Fibroblast of villous mesenchyme (primary cell): ENCODE measurements around the gene CHRD. TPM values are rescaled to one million over a fixed set of nuclear protein-coding genes. Genes with fewer than 3 reads are reported as not detected.
A peak's percentile ranks its signal among the peaks of the same experiment; 100 is the strongest.

ENCODE experiments used
- DNase-seq: peaks from one replicate; pipeline ENCODE4 v3.0.0-alpha.2; 2010; ENCODE audit warnings: low read depth
- H3K4me3 ChIP-seq: 2 replicates; pipeline ENCODE4 v1.5.1; 2011; ENCODE audit warnings: low read depth, mild to moderate bottlenecking, low read length
- CTCF ChIP-seq: IDR thresholded peaks from 2 replicates; pipeline ENCODE4 v1.5.1; 2012; ENCODE audit warnings: low read depth, mild to moderate bottlenecking, low read length; ENCODE audit not compliant: insufficient read depth
- total RNA-seq: library from RNA; depleted of rRNA; stranded (reverse); fragments of >200 nt; gene quantifications from 2 replicates; pipeline ENCODE4 v1.2.3, GENCODE V29; 2012

Gene CHRD
- total RNA-seq, 1 donor, result 1.7 TPM

DNA sequence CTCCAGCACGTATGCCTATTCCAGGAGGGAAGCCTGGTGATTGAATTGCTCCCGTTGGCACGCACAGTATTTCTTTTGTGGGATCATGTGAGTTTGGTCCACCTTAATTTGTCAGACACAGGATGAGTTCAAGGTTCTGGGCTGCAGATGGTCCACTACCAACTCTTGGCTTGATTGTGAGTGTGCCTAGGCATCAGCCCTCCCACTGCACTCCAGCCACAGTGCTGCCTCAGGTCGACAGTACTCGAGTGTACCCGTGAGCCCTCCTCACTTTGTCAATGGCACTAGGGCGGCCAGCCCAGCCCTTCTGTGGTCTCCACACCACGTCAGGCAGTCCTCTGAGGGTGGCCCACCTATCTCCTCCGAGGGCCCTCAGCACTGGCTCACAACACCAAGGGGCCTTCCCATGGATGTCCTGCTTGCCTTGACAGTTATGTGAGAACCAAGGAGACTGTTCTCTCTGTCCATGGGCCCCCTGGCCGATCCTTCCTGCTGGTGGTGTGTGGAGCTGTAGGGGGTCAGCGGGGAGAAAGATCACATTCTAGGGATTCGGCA is 30.2 kb downstream of the CHRD start:
- H3K4me3 ChIP-seq, result no peak overlapping the region
- TF ChIP-seq CTCF, result no peak
- no peak for DNase-seq

DNA sequence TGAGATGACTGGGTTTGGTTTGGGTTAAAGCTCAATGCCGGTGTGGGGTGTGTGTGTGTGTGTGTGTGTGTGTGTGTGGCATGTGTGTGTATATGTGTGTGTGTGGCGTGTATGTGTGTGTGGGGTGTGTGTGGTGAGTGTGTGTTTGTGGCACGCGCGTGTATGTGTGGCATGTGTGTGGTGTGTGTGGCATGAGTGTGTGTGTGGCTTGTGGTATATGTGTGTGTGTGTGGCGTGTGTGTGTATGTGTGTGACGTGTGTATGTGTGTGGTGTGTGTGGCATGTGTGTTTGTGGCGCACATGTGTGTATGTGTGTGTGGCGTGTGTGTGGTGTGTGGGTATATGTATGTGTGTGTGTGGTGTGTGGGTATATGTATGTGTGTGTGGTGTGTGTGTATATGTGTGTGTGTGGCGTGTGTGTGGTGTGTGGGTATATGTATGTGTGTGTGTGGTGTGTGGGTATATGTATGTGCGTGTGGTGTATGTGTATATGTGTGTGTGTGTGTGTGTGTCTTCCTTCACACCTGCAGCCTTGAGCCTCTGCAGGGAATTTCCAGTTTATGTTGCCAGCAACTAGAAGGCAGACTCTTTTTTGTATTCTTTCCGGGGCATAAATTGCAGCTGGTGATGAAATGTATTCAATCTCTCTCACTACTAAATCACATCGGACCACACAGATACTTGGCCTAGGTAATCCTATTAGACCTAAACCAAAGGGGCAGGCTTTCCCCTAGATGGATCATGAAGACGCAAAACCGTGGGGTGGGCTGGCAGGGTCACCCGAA is 34.8 kb downstream of the CHRD start:
- no peak for DNase-seq
- H3K4me3 ChIP-seq, result no peak overlapping the region
- TF ChIP-seq CTCF, result no peak

DNA sequence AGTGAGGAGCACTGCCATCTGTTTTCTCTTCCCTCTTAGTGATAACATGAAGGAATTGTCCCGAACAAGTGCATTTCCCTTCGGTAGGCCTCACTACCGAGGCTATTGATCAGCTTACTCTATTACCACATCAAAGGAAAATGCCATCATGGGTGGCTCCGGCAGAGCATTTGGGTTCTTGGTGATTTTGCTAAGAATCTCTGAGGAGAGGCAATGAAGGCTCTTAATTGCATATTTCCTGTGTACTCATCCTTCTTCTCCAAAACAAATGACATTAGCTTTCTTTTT is 35.3 kb downstream of the CHRD start:
- TF ChIP-seq CTCF, result no peak
- DNase-seq, result no peak
- H3K4me3 ChIP-seq, result no peak overlapping the region

GRCh38 chr3:184417619-184418327 is 37.9 kb downstream of the CHRD start:
- peak; percentile 51 for DNase-seq
- H3K4me3 ChIP-seq, result no peak overlapping the region
- peak; percentile 95 for TF ChIP-seq CTCF

DNA sequence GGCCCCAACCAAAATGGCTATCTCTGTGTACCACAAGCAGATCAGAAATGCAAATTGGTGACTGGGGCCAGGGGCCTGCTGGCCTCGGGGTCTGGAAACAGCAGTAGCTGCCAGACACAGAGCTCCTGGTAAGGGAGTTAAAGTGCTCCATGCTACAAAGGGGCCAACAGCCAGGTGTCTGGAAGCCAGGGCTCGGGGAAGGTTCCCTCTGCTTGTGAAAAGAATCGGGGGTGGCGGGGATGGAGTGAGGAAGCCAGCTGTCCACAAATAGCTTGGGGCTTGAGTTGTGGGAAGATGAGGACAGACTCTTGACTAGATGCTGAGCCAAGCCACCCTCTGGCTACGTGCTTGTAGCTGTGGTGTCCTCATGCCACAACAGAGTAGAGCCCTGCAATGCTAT is 39.3 kb downstream of the CHRD start:
- DNase-seq, result no peak
- no peak overlapping the region for H3K4me3 ChIP-seq
- no peak for TF ChIP-seq CTCF

- DNase-seq, result no peak
- H3K4me3 ChIP-seq, result no peak overlapping the region
- TF ChIP-seq CTCF, result no peak
These were observed 43.7 kb downstream of the CHRD start for GRCh38 chr3:184423561-184423960.
